HG03159 (cell line): ENCODE data around the gene CDH4.

Source experiments
- ATAC-seq: cut with Tn5 transposase; IDR thresholded peaks from one replicate; pipeline ENCODE4 v1.9.1; 2021; ENCODE audit warnings: mild to moderate bottlenecking, moderate library complexity; ENCODE audit not compliant: unreplicated experiment

The CDH4 gene

GRCh38 chr20:61674688-61675087 is 422.6 kb downstream of the CDH4 start:
- ATAC-seq = no peak

GRCh38 chr20:61677928-61678327 is 425.9 kb downstream of the CDH4 start:
- ATAC-seq = no peak

- ATAC-seq = no peak
Measured at GRCh38 chr20:61678437-61678836, 426.4 kb downstream of the CDH4 start.

- ATAC-seq = no peak
Measured at GRCh38 chr20:61679473-61679872, 427.4 kb downstream of the CDH4 start.

GRCh38 chr20:61680096-61680495 is 428.0 kb downstream of the CDH4 start:
- ATAC-seq = no peak

GRCh38 chr20:61682114-61682995 is 430.3 kb downstream of the CDH4 start:
- no peak for ATAC-seq

GRCh38 chr20:61682996-61683681 is 431.1 kb downstream of the CDH4 start:
- ATAC-seq = no peak

GRCh38 chr20:61683721-61684120 is 431.7 kb downstream of the CDH4 start:
- ATAC-seq = no peak

GRCh38 chr20:61684136-61684535 is 432.1 kb downstream of the CDH4 start:
- no peak for ATAC-seq

GRCh38 chr20:61684583-61685235 is 432.6 kb downstream of the CDH4 start:
- ATAC-seq = no peak

- ATAC-seq = no peak
Measured at GRCh38 chr20:61685462-61685861, 433.4 kb downstream of the CDH4 start.

GRCh38 chr20:61686051-61686936 is 434.2 kb downstream of the CDH4 start:
- no peak for ATAC-seq

- ATAC-seq = no peak
Measured at GRCh38 chr20:61688411-61688810, 436.4 kb downstream of the CDH4 start.

- ATAC-seq = no peak
Measured at GRCh38 chr20:61690150-61690549, 438.1 kb downstream of the CDH4 start.

- no peak for ATAC-seq
Measured at GRCh38 chr20:61690993-61691838, 439.2 kb downstream of the CDH4 start.

- ATAC-seq = no peak
Measured at GRCh38 chr20:61691978-61692377, 439.9 kb downstream of the CDH4 start.

- ATAC-seq = no peak
Measured at GRCh38 chr20:61692479-61692878, 440.4 kb downstream of the CDH4 start.

GRCh38 chr20:61693055-61693600 is 441.1 kb downstream of the CDH4 start:
- ATAC-seq = no peak

- ATAC-seq = no peak
Measured at GRCh38 chr20:61694682-61695081, 442.6 kb downstream of the CDH4 start.

- ATAC-seq = no peak
Measured at GRCh38 chr20:61695741-61696140, 443.7 kb downstream of the CDH4 start.
